PC-9 (cell line): Measurements from ENCODE around the gene BLZF1.

Source experiments
- EZH2 ChIP-seq: fragments of 200-600 bp; sonication (generic); IDR thresholded peaks from 2 replicates; pipeline ENCODE4 v1.8.0; 2017; ENCODE audit warnings: antibody characterized with exemption, low read depth
- TF ChIP-seq, protein P1 (sequence below): fragments of 200-600 bp; sonication (generic); conservative IDR thresholded peaks from 2 replicates; pipeline ENCODE4 v1.6.1; 2017; ENCODE audit warnings: mixed run types, antibody characterized with exemption, mild to moderate bottlenecking, moderate library complexity

DNA sequence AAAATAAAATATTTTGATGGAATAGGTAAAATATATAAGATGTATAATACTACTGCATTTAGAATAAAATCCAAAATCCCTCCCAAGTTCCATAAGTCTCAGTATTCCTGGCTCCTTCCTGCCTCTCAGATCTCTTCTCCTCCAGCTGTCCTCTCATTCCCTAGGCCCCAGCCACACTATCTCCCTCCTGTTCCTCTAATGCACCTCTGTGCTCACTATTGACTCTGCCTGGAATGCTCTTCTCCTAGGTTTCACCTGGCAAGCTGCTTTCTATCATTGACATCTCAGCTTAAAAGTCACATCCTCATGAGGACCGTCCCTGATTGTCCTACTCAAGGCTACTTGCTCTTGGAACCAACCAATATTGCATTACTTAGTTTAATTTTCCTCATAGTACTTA is 7.6 kb upstream of the BLZF1 start:
- TF ChIP-seq, protein P1, sequence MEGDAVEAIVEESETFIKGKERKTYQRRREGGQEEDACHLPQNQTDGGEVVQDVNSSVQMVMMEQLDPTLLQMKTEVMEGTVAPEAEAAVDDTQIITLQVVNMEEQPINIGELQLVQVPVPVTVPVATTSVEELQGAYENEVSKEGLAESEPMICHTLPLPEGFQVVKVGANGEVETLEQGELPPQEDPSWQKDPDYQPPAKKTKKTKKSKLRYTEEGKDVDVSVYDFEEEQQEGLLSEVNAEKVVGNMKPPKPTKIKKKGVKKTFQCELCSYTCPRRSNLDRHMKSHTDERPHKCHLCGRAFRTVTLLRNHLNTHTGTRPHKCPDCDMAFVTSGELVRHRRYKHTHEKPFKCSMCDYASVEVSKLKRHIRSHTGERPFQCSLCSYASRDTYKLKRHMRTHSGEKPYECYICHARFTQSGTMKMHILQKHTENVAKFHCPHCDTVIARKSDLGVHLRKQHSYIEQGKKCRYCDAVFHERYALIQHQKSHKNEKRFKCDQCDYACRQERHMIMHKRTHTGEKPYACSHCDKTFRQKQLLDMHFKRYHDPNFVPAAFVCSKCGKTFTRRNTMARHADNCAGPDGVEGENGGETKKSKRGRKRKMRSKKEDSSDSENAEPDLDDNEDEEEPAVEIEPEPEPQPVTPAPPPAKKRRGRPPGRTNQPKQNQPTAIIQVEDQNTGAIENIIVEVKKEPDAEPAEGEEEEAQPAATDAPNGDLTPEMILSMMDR, result no peak
- TF ChIP-seq EZH2, result no peak
